ENCODE results near the gene PAK4. TPM values are rescaled to one million over a fixed set of nuclear protein-coding genes. Genes with fewer than 3 reads are reported as not detected.

The PAK4 gene
- polyA plus RNA-seq, 6 donors from 2014 or later: 0.09 to 2.6 (median 1.7) TPM

DNA sequence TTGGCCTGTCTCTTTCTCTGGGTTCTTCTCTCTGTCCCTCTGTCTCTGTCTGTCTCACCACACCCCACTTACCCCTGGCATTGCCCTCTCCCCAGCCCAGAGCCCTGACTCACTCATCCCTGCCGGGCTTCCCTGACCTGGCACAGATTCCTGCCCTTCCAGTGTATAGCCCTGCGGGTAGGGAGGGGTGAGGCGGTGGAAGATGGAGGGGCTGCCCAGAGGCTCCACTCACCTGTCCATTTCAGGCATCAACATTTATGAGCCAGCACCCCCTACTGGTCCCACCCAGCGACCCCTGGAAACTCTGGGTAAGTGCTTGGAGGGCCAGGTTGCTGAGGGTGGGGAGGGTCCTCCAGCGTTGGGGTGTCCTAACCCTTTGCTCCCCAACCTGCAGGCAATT is 72.2 kb downstream of the PAK4 start:
- peaks cover 46 to 88% (median 84%) of the 10 kb centered on the region in 3 donors for H3K27me3 Mint-ChIP-seq
- peak overlapping the region in 1 of 6 donors; percentile 75 for H3K27ac Mint-ChIP-seq
- H3K4me1 Mint-ChIP-seq: peaks cover 12 to 16% (median 15%) of the 10 kb centered on the region in 3 donors

DNA sequence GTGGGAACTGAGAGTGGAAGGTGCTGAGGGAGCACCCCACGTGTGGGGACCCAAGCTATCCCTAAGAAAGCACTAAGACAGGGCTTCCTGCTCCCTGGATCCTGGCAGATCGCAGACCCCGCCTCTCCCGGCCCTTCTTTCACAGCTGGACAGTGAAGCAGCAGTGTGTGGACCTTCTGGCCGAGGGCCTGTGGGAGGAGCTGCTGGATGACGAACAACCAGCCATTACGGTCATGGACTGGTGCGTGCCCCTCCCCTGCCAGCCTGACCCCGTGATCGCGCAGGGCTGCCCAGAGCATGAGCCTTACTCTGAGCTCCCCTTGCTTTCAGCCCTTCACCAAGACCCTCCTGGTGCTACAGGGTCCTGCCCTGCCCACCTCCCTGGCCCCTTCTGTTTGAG is 73.4 kb downstream of the PAK4 start:
- Mint-ChIP-seq H3K27me3 (peaks cover 46 to 91% (median 86%) of the 10 kb centered on the region in 3 donors), H3K9me3 (no peaks in the 10 kb centered on the region), H3K27ac (no peak overlapping the region), H3K4me1 (peaks cover 12 to 16% (median 15%) of the 10 kb centered on the region in 3 donors), H3K4me3 (no peak overlapping the region), H3K36me3 (peaks cover 0 to 8% of the 10 kb centered on the region in 2 donors)
- DNase-seq (no peak), ATAC-seq (ENCODE audit: low read depth in 2 of 2) (no peak)

More for the DNA sequence above, 72.2 kb downstream of the PAK4 start:
- H3K9me3 Mint-ChIP-seq: no peaks in the 10 kb centered on the region
- DNase-seq (no peak), ATAC-seq (ENCODE audit: low read depth in 2 of 2) (no peak)
- peak overlapping the region in 3 of 8 donors; percentile 49 to 86 (median 64) for H3K4me3 Mint-ChIP-seq
- H3K36me3 Mint-ChIP-seq: peaks cover 0 to 8% of the 10 kb centered on the region in 2 donors

DNA sequence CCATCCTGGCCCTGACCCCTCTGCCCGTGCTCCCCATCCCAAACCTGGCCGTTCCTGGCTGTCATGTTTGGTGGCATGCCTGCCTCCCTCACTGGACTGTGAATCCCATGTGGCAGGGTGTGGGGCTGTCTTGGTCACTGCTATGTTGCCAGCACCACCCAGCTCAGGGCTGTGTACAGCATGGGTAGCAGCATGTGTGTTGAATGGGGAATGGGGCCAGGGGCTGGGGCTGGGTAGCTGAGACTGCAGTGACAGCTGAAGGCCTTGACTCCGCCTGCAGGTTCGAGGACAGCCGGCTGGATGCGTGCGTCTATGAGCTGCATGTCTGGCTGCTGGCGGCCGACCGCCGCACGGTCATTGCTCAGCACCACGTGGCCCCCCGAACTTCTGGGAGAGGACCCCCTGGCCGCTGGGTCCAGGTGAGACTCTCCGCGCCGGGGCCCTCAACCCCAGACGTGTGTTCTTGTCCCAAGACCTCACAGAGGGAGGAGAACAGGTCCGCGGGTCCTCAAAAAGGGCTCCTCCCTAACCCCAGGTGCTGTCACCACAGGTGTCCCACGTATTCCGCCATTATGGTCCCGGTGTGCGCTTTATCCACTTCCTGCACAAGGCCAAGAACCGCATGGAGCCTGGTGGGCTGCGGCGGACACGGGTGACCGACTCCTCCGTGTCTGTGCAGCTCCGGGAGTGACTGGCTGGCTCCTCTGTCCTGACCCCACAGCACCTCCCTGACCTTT is 74.6 kb downstream of the PAK4 start:
- Mint-ChIP-seq H3K27ac (no peak overlapping the region), H3K9me3 (no peaks in the 10 kb centered on the region), H3K36me3 (peaks cover 5 to 8% of the 10 kb centered on the region in 2 donors), H3K4me1 (peaks cover 12 to 15% (median 15%) of the 10 kb centered on the region in 3 donors), H3K27me3 (peaks cover 46 to 93% (median 91%) of the 10 kb centered on the region in 3 donors), H3K4me3 (peak overlapping the region in 2 of 8 donors; percentile 33 to 62)
- DNase-seq: no peak
- no peak for ATAC-seq (ENCODE audit: low read depth in 2 of 2)

DNA sequence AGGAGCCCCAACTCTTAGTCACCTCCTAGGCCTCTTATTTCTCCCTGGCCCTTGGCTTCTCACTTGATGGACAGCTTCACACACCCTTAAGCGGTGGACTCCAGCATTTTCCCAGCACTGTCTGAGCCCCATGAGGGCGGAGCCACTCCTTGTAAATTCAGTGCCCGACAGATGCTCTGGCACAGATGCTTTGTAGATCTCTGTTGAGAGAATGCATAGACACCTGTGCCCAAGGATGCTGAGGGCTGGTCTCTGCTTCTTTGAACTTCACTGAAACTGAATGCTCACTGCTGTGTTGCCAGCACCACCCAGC is 75.2 kb downstream of the PAK4 start:
- H3K9me3 Mint-ChIP-seq: no peaks in the 10 kb centered on the region
- DNase-seq: no peak
- no peak for ATAC-seq (ENCODE audit: low read depth in 2 of 2)
- peaks cover 5 to 8% of the 10 kb centered on the region in 2 donors for H3K36me3 Mint-ChIP-seq
- peaks cover 43 to 93% (median 91%) of the 10 kb centered on the region in 3 donors for H3K27me3 Mint-ChIP-seq
- peaks cover 11 to 15% (median 12%) of the 10 kb centered on the region in 3 donors for H3K4me1 Mint-ChIP-seq
- peak overlapping the region in 1 of 8 donors; percentile 62 for H3K4me3 Mint-ChIP-seq
- H3K27ac Mint-ChIP-seq: no peak overlapping the region

DNA sequence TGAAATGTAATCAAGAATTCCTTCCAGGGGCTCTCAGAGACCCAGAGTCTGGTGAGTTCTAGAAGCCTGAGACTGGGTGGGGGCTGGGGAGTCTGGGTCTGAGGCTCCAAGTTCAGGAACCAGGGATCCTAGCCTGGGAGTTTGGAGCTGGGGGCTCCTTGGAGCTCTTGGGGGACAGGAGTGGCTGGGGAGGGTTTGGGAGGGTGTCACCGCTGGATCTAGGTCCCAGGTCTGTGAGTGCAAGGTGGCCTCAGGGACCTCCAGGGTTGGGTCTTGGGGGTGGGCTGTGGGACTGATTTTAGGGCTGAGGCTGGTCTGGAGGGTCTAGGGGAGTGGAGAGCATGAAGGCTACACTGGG is 77.4 kb downstream of the PAK4 start:
- Mint-ChIP-seq H3K4me1 (peaks cover under 1 to 3% (median 2%) of the 10 kb centered on the region in 3 donors), H3K4me3 (no peak overlapping the region), H3K27me3 (peaks cover 34 to 89% (median 80%) of the 10 kb centered on the region in 3 donors), H3K9me3 (no peaks in the 10 kb centered on the region), H3K36me3 (peaks cover 0 to 5% of the 10 kb centered on the region in 2 donors), H3K27ac (no peak overlapping the region)
- ATAC-seq (ENCODE audit: low read depth in 2 of 2): no peak
- DNase-seq: no peak

DNA sequence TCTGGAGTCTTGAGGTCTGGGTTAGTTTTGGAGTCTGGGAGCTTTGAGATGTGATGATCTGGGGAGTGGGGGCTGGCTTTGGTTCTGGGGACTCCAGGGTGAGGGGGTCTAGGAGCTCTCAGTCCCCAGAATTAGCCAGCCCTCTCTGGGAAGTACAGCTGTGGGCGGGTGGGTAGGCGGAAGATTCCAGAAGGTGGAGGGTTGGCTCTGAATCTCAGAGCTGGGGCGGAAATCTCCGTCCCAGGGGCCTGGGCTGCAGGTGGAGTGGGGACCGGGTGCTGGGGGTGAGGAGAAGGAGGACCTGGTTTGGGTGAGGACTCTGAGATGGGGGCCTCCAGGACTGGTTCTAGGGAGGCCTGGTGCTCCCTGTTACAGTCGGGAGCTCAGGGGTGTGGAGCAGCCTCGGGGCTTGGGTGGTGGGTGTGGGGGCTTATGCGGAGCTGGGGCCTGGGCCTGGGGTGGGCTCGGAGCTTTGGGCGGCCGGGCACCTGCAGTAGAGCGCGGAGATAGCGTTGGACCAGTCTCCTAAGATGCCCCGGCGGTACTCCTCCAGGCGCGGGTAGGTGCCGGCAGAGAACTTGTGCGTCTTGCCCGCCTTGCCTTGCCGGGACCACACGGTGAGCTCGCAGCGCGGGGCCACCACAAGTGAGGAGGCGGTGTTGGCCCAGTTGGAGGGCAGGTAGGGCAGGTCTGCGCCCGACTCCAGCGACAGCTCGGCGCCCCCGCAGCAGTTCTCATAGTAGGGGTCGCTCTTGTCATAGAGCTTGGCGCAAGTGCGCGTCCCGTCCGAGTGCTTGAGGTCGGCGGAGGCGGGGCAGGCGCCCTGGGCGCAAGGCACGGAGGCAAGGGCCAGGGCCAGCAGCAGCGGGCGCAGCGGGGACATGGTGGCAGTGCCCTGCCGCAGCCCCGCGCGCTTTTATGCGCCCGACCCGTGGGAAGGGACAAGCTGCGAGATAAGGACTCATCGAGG is 78.1 kb downstream of the PAK4 start, which contains the start of gene SYCN:
Gene SYCN (minus strand): TSS at position 892 of the 970 bp plus-strand sequence. CDS start 9 bp downstream, at position 883.
- Mint-ChIP-seq H3K36me3 (peaks cover 0 to 5% of the 10 kb centered on the region in 2 donors), H3K9me3 (no peaks in the 10 kb centered on the region), H3K4me1 (no peaks in the 10 kb centered on the region), H3K27ac (peak within 1 kb of the TSS in 2 of 6 donors; percentile 37 to 66), H3K27me3 (peaks cover 28 to 88% (median 73%) of the 10 kb centered on the region in 3 donors), H3K4me3 (peak within 1 kb of the TSS in 1 of 8 donors; percentile 31)
- no peak for ATAC-seq (ENCODE audit: low read depth in 2 of 2)
- DNase-seq: no peak

DNA sequence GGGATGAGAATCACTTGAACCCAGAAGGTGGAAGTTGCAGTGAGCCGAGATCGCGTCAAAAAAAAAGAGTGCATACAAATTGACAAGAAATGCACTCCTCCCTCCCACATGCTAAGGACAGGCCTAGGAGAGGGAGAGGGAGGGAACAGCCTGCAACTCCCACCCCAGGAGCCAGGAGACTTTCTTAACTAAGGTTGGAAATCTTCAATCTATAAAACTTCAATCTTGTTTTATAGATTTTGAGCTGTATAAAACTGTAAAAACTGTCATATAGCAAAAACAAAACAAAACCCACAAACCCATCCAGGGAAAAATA is 79.8 kb downstream of the PAK4 start:
- H3K27me3 Mint-ChIP-seq: peaks cover 25 to 74% (median 59%) of the 10 kb centered on the region in 3 donors
- no peak overlapping the region for H3K4me3 Mint-ChIP-seq
- no peaks in the 10 kb centered on the region for H3K9me3 Mint-ChIP-seq
- no peak overlapping the region for H3K27ac Mint-ChIP-seq
- H3K36me3 Mint-ChIP-seq: peaks cover 0 to 5% of the 10 kb centered on the region in 2 donors
- no peaks in the 10 kb centered on the region for H3K4me1 Mint-ChIP-seq
- no peak for ATAC-seq (ENCODE audit: low read depth in 2 of 2)
- no peak for DNase-seq

DNA sequence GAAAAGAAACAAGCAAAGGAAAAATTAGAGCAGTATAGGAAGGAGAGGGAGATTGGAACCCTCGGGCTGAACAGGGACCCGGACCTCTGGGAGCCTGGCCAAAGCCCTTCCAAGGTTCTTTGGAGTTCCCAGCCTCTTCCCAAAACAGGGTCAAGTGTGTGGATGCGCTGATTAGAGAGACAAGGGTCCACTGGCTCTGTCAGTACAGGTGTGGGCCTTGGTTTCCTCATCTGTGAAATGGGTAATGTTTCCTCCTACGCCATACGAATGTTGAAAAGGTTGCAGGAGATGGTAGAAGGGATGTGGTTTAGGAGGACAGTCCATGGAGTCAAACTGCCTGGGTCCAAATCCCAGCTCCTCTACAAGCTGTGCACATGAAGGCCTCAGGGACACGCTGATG is 80.5 kb downstream of the PAK4 start:
- H3K36me3 Mint-ChIP-seq: peaks cover 0 to 5% of the 10 kb centered on the region in 2 donors
- no peak for DNase-seq

DNA sequence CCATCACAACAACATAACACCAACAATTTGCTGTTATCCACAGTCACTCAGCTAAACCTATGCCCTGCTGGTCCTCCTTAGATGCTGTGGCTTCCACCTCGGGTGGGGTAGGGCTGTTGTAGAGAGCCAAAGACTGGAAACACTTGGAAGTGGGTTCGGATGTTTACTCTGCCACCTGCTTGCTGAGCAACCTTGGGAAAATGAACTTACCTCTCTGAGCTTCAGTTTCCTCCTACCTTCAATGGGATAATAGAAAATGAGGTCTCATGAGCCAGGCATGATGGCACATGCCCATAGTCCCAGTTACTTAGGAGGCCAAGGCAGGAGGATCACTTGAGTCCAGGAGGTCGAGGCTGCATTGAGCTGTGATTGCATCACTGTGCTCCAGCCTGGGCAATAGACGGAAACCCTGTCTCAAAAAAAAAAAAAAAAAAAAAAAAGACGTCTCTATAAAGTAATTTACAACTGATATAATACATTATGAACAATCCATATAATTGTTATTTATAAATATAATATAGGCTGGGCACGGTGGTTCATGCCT is 81.8 kb downstream of the PAK4 start:
- H3K9me3 Mint-ChIP-seq: no peaks in the 10 kb centered on the region
- no peaks in the 10 kb centered on the region for H3K4me1 Mint-ChIP-seq
- H3K36me3 Mint-ChIP-seq: peaks cover 0 to 5% of the 10 kb centered on the region in 2 donors
- DNase-seq (no peak), ATAC-seq (ENCODE audit: low read depth in 2 of 2) (no peak)
- H3K27me3 Mint-ChIP-seq: peaks cover 9 to 54% (median 42%) of the 10 kb centered on the region in 3 donors
- no peak overlapping the region for H3K27ac Mint-ChIP-seq
- H3K4me3 Mint-ChIP-seq: no peak overlapping the region

More for the DNA sequence above, 80.5 kb downstream of the PAK4 start:
- Mint-ChIP-seq H3K4me3 (no peak overlapping the region), H3K27ac (no peak overlapping the region), H3K9me3 (no peaks in the 10 kb centered on the region), H3K27me3 (peaks cover 18 to 67% (median 52%) of the 10 kb centered on the region in 3 donors), H3K4me1 (no peaks in the 10 kb centered on the region)
- ATAC-seq (ENCODE audit: low read depth in 2 of 2): no peak

DNA sequence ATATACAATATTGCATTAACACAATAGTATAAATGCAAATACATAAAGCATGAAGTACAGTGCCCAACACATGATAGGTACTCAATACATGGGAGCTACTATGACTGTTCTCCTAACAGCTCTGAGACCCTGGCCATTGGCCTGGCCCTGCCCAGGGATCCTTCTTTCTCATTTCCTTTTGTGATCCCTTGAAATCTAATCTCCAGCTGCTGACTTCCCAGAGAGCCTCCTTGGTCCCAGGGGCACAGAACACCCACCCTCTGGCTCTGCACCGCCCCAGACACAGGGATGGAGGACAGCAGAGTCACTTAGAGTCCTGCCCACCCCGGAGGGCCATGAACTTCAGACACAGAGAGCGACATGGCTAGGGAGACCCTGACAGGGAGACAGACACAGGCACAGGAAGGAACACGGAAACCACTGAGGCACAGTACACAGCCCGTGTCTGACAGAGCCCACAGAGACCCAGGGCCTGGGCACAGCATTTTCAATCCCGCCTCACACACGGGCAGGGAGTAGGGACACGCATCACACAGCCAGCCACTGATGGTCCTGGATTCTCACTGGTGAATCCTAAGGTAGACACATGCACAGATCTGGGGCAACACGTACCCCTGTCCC is 82.7 kb downstream of the PAK4 start:
- peaks cover 0 to 5% of the 10 kb centered on the region in 2 donors for H3K36me3 Mint-ChIP-seq
- no peak overlapping the region for H3K4me3 Mint-ChIP-seq
- peak overlapping the region in 1 of 6 donors; percentile 68 for H3K27ac Mint-ChIP-seq
- DNase-seq: no peak
- H3K9me3 Mint-ChIP-seq: no peaks in the 10 kb centered on the region
- peaks cover 6 to 45% (median 33%) of the 10 kb centered on the region in 3 donors for H3K27me3 Mint-ChIP-seq
- H3K4me1 Mint-ChIP-seq: no peaks in the 10 kb centered on the region
- ATAC-seq (ENCODE audit: low read depth in 2 of 2): no peak

DNA sequence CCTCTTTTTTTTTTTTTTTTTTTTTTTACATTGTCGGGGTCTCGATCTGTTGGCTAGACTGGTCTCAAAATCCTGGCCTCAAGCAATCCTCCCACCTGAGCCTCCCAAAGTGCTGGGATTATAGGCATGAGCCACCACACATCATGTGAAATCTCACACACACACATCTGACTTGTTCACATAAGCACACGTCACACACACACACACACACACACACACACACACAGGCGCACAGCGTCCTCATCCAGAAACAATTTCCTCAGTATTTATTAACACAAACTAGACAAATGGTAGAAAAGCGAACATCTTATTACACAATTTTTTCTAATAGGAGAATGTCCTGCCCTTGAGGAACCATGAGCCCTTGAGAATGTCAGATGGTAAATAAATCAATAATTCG is 83.6 kb downstream of the PAK4 start:
- Mint-ChIP-seq H3K4me3 (no peak overlapping the region), H3K27ac (peak overlapping the region in 1 of 6 donors; percentile 29), H3K27me3 (peaks cover 5 to 42% (median 24%) of the 10 kb centered on the region in 3 donors), H3K9me3 (no peaks in the 10 kb centered on the region), H3K36me3 (peaks cover 0 to 4% of the 10 kb centered on the region in 2 donors), H3K4me1 (no peaks in the 10 kb centered on the region)
- ATAC-seq (ENCODE audit: low read depth in 2 of 2): no peak
- no peak for DNase-seq

DNA sequence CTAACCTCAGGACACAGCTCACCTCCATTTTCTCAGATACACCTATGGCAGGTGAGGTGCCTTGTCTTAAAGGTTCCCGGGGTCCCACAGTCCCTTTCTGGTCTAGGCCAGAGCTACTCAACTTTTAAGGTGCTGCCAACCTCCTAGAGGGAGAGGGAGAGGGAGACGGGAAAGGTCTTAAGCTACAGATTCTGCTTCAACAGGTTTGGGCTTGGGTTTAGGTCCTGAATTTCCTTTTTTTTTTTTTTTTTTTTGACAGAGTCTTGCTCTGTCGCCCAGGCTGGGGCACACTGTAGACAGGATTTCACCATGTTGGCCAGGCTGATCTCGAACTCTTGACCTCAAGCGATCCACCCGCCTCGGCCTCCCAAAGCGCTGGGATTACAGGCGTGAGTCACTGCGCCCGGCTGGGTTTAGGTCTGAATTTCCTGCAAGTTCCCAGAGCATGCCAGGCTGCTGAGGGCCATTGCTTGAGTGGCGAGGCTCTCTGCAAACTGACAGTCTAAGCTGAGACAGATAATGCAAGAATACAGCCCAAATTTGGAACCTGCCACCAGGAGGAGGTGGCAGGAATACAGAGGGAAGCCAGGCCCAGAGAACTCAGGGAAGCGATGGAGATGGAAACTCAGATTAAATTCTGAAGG is 86.3 kb downstream of the PAK4 start:
- Mint-ChIP-seq H3K9me3 (peaks cover 0 to 8% (median 1%) of the 10 kb centered on the region in 7 donors), H3K27me3 (peaks cover under 1 to 22% (median 7%) of the 10 kb centered on the region in 3 donors), H3K27ac (peak overlapping the region in 1 of 6 donors; percentile 51), H3K4me3 (no peak overlapping the region), H3K4me1 (no peaks in the 10 kb centered on the region), H3K36me3 (peaks cover 0 to under 1% of the 10 kb centered on the region in 2 donors)
- no peak for DNase-seq
- ATAC-seq (ENCODE audit: low read depth in 2 of 2): no peak
